SU-DHL-6 (cell line): ENCODE measurements around the gene ATF7.

Experiments used
- H2AFZ ChIP-seq: fragments of 200-600 bp; sonication (generic); 2 replicates; pipeline ENCODE4 v1.6.1; 2014; ENCODE audit warnings: low read depth, mild to moderate bottlenecking, moderate library complexity, mixed read lengths, antibody characterized with exemption, low read length; ENCODE audit not compliant: severe bottlenecking
- H3F3A ChIP-seq: fragments of 200-600 bp; shearing (Covaris generic); 2 replicates; pipeline ENCODE4 v1.6.0; 2016; ENCODE audit warnings: antibody characterized with exemption, mild to moderate bottlenecking; ENCODE audit not compliant: insufficient read depth
- H3K27ac ChIP-seq: fragments of 200-600 bp; sonication (generic); 2 replicates; pipeline ENCODE4 v1.5.1; 2016; ENCODE audit warnings: low read depth, mild to moderate bottlenecking, low read length, moderate library complexity, mixed read lengths
- H3K27me3 ChIP-seq: fragments of 200-600 bp; sonication (generic), shearing (Covaris generic); 2 replicates; pipeline ENCODE4 v1.6.0; 2014; ENCODE audit warnings: mild to moderate bottlenecking, low read length
- H3K36me3 ChIP-seq: fragments of 200-600 bp; sonication (generic); 2 replicates; pipeline ENCODE4 v1.6.1; 2014; ENCODE audit warnings: mild to moderate bottlenecking, low read length, mixed read lengths
- H3K4me2 ChIP-seq: fragments of 300-600, 200-600 bp; shearing (Covaris generic), sonication (generic); 2 replicates; pipeline ENCODE4 v1.6.0; 2014; ENCODE audit warnings: low read length, low read depth, mild to moderate bottlenecking; ENCODE audit not compliant: poor library complexity, severe bottlenecking
- H3K4me3 ChIP-seq: fragments of 200-600 bp; sonication (generic); 2 replicates; pipeline ENCODE4 v1.5.1; 2014; ENCODE audit warnings: antibody characterized with exemption, low read length, mild to moderate bottlenecking, mixed read lengths; ENCODE audit not compliant: insufficient read depth, poor library complexity, severe bottlenecking
- H3K79me2 ChIP-seq: fragments of 200-600 bp; sonication (generic); 2 replicates; pipeline ENCODE4 v1.6.1; 2014; ENCODE audit warnings: mild to moderate bottlenecking, low read length, moderate library complexity; ENCODE audit not compliant: insufficient read depth
- H3K9ac ChIP-seq: fragments of 200-600 bp; sonication (generic); 2 replicates; pipeline ENCODE4 v1.7.0; 2014; ENCODE audit warnings: mild to moderate bottlenecking, low read length
- H3K9me2 ChIP-seq: fragments of 200-600 bp; sonication (generic); replicated peaks from 2 replicates; pipeline ENCODE4 v1.6.1; 2014; ENCODE audit warnings: low read length; ENCODE audit not compliant: insufficient read depth
- H3K9me3 ChIP-seq: fragments of 200-600 bp; sonication (generic); 2 replicates; pipeline ENCODE4 v1.6.1; 2014; ENCODE audit warnings: low read length, mixed read lengths; ENCODE audit not compliant: insufficient read depth
- H4K20me1 ChIP-seq: fragments of 200-600 bp; sonication (generic); 2 replicates; pipeline ENCODE4 v1.6.1; 2014; ENCODE audit warnings: low read depth, mild to moderate bottlenecking, antibody characterized with exemption, low read length, moderate library complexity, mixed read lengths
- EZH2phosphoT487 ChIP-seq: fragments of 200-600 bp; sonication (generic), shearing (Covaris generic); conservative IDR thresholded peaks from 2 replicates; pipeline ENCODE4 v1.6.1; 2018; ENCODE audit warnings: mild to moderate bottlenecking, antibody characterized with exemption, low read length, moderate library complexity, mixed read lengths
- TF ChIP-seq, protein P1 (sequence below): fragments of 200-600 bp; sonication (generic); IDR thresholded peaks from one replicate; pipeline ENCODE4 v1.5.1; 2017; ENCODE audit warnings: antibody characterized with exemption, mild to moderate bottlenecking, low read length, moderate library complexity; ENCODE audit not compliant: insufficient read depth, poor library complexity, severe bottlenecking

ATF7 gene

GRCh38 chr12:53596920-53597363 lies 29.2 kb downstream of the ATF7 start:
- H3K4me2 ChIP-seq = no peak overlapping the region
- H3K36me3 ChIP-seq = no peaks in the 10 kb centered on the region; the same call in 1 of the 2 replicates
- H2AFZ ChIP-seq = no peak overlapping the region
- peaks cover 11% of the 10 kb centered on the region; the same call in 1 of the 2 replicates for H3F3A ChIP-seq
- no peak overlapping the region for H3K9ac ChIP-seq
- no peaks in the 10 kb centered on the region for H3K9me2 ChIP-seq
- H3K79me2 ChIP-seq = 0 out of 2 replicates have a peak, but pooled peaks cover 6% of the 10 kb centered on the region
- H3K9me3 ChIP-seq = no peaks in the 10 kb centered on the region
- H3K27me3 ChIP-seq = no peaks in the 10 kb centered on the region
- H4K20me1 ChIP-seq = no peaks in the 10 kb centered on the region
- no peak overlapping the region for H3K4me3 ChIP-seq
- TF ChIP-seq, protein P1, sequence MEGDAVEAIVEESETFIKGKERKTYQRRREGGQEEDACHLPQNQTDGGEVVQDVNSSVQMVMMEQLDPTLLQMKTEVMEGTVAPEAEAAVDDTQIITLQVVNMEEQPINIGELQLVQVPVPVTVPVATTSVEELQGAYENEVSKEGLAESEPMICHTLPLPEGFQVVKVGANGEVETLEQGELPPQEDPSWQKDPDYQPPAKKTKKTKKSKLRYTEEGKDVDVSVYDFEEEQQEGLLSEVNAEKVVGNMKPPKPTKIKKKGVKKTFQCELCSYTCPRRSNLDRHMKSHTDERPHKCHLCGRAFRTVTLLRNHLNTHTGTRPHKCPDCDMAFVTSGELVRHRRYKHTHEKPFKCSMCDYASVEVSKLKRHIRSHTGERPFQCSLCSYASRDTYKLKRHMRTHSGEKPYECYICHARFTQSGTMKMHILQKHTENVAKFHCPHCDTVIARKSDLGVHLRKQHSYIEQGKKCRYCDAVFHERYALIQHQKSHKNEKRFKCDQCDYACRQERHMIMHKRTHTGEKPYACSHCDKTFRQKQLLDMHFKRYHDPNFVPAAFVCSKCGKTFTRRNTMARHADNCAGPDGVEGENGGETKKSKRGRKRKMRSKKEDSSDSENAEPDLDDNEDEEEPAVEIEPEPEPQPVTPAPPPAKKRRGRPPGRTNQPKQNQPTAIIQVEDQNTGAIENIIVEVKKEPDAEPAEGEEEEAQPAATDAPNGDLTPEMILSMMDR = no peak
- no peak for TF ChIP-seq EZH2phosphoT487
- no peak overlapping the region for H3K27ac ChIP-seq

DNA sequence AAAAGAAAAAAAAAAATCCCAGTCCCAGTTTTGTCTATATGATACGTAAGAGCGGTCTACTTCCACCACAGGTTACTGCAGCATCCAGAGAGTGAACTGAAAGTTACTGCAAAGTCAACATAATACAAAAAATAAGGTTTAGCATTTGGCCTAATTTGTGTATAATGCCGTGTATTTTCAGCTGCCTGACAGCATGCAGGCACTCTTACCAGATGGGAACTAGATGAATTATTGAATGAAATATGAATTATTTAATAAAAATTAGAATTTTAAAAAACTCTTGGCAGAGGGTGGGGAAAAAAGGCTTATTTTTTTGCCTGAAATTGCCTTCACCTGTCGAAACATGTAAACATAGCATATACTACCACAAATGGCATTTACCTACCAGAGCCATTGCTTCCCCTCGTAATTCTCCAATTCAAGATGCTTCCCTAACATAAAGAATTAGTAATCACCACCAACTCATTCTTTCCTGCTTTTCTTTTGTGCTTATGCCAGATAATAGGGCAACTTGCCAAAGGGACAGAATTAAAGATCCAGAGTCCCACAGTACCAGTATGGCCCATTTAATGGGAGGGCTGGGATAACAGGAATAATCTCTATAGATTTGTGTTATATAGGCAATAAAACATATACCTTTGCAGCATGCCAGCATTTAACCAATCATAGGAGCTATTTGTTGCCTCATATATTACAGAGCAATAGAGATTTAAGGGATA lies 31.1 kb downstream of the ATF7 start:
- Histone ChIP-seq H3K4me2 (no peak overlapping the region), H2AFZ (no peak overlapping the region), H3K36me3 (no peaks in the 10 kb centered on the region; the same call in 1 of the 2 replicates), H3K27ac (no peak overlapping the region), H4K20me1 (no peaks in the 10 kb centered on the region), H3K79me2 (no peaks in the 10 kb centered on the region), H3K27me3 (no peaks in the 10 kb centered on the region), H3K9me2 (no peaks in the 10 kb centered on the region), H3K9me3 (no peaks in the 10 kb centered on the region), H3K4me3 (no peak overlapping the region), H3K9ac (no peak overlapping the region), H3F3A (peaks cover 11% of the 10 kb centered on the region; the same call in 1 of the 2 replicates)
- TF ChIP-seq, protein P1 = no peak
- no peak for TF ChIP-seq EZH2phosphoT487

GRCh38 chr12:53593707-53594106 lies 32.5 kb downstream of the ATF7 start:
- Histone ChIP-seq H3K27ac (no peak overlapping the region), H3F3A (0 out of 2 replicates have a peak, but pooled peaks cover 7% of the 10 kb centered on the region), H3K4me3 (no peak overlapping the region), H3K9me3 (no peaks in the 10 kb centered on the region), H3K9me2 (no peaks in the 10 kb centered on the region), H3K36me3 (no peaks in the 10 kb centered on the region; the same call in 1 of the 2 replicates), H3K4me2 (no peak overlapping the region), H3K9ac (no peak overlapping the region), H3K79me2 (0 out of 2 replicates have a peak, but pooled peaks cover 2% of the 10 kb centered on the region), H3K27me3 (no peaks in the 10 kb centered on the region), H4K20me1 (no peaks in the 10 kb centered on the region), H2AFZ (no peak overlapping the region)
- TF ChIP-seq, protein P1 = no peak
- no peak for TF ChIP-seq EZH2phosphoT487
